Activated T-cell treated with anti-CD3 and anti-CD28 coated beads for 4 hours (primary cell): ENCODE data around the gene NRGN.

Source experiments
- DNase-seq: peaks from one replicate; pipeline ENCODE4 v3.0.0-alpha.2; 2020

The NRGN gene

DNA sequence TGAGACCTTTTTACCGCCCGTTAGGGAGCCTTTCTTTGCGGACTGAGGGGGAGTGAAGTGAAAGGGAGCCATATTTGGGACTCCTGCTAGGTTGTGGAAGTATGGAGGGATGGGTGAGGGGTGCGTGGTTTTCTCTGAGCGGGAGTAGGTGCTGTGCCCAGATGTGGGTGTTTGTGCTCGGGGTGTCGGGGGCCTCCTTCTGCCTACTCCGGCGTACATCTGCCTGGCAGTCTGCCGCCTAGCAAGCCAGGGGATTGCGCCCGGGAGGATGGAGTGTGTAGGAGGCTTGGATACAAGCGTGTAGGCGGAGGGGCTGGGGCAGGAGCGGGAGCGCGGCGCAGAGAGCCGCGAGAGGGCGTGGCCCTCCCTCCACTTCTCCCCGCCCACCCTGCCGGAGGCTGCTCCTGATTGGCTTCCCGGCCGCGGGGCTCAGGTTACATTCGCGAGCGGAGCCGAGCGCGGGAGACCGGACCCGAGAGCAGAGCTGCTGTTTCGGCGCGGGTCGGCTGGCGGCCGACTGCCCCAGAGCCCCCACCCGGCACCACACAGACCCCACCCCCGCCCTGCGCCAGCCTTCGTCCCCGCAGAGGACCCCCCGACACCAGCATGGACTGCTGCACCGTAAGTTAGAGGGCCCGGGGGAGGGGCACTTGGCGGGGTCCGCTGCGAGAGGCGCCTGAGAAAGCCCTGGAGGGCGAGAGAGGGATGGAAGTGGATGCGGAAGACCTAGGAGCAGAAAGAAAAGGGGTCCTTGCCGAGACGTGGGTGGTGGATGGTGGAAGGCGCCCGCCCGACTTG, at the start of gene NRGN:
TSS of gene NRGN (plus strand) at position 464 of the 798 bp plus-strand sequence. CDS start at position 607, 143 bp downstream.
- DNase-seq, result peak; percentile 70

DNA sequence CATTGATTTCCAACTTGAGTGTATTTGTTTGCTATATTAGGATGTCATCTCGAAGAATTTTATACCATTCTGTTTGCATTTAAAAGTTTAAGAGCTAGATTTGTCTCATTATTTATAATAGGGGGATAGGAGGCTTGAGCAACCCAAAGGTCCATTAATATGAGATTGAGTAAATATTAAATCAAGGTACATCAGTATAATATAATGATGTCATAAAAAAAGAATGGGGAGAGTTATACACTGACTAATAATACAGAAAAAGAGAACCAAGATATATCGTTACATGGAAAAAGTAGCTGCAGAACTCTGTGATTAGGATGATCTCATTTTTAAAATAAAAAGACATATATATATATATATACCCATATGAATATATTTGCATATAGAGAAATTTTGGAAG, 46.6 kb upstream of the NRGN start:
- no peak for DNase-seq

DNA sequence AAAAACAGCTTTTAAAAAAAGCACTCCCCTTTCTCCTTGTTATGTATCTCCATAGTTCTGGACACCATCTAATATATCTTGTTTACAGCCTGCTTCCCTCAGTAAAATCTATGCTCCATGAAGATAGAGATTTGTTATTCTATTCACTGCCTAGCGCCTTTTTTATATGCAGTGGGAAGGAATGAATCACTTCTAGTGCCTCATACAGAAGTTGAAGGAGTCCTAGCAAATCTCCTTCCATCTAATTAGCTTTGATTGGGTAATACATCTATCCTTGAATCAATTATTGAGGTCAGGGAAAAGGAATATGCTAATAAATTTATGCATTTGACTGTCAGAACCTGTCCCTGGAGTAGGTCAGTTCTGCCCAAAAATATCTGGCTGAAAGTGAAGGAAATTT, 40.2 kb upstream of the NRGN start:
- no peak for DNase-seq

DNA sequence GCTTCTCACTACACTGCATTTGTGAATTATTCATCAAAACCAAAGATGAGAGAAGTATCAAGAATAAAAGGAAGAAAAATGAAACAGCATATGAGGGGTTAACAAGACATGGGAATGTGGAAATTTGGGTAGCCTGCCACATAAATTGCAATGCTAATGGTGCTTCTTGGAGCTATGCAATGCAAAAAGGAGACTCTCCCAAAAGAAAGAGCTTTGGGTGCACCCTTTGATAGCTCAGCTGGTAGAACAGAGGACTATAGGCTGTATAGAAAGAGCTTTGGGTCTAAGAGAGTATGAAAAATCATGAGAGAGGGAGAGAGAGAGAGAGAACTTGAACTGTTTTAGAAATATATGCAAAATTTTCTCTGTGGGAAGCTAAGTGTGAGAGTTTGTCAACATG, 39.7 kb upstream of the NRGN start:
- DNase-seq, result no peak

DNA sequence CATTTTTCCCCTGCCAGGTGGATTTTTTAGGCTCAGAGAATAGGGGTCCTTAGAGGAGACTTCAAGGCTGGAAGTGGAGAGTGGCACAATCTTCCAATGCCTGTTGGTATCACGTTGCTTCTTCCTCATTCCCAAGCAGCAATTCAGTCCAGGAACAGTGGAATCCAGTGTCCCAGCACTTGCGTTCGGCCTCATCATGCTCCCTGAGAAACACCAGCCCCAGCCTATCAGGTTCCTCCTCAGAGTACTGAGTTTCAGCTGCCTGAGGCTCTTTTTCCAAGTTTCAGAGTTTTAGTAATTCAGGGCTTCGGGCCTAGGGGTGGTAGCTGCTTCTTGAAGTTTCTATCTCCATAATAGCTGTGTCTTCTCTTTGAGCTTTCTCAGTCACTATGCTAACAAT, 31.9 kb upstream of the NRGN start:
- DNase-seq, result no peak

DNA sequence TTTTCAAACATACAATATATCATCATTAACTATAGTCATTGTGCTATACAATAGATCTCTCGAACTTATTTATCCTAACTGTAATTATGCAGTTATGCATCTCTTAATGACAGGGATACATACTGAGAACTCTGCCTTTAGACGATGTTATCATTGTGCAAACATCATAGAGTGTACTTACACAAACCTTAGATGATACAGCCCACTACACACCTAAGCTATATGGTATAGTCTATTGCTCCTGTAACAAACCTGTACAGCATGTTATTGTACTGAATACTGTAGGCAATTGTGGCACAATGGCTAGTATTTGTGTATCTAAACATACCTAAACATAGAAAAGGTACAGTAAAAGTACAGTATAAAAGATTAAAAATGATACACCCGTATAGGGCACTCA, 27.4 kb upstream of the NRGN start:
- no peak for DNase-seq

DNA sequence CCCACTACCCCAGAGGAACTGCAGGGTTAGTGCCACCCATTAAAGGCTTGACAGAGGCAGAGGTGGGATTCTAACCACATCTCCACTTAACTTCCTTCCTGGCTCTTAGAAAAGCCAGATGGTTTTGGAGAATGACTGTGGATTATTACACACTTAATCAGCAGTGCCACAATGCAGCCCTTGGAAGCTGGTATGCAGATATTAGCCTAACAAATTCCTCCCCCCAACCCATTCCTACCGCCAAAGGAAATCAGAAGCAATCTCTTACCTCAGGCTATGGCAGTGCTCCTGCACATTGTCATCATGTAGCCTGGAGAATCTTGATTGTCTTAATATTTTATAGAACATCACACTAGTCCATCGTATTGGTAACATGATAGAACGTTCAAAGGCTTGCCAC, 23.2 kb upstream of the NRGN start:
- DNase-seq, result no peak

DNA sequence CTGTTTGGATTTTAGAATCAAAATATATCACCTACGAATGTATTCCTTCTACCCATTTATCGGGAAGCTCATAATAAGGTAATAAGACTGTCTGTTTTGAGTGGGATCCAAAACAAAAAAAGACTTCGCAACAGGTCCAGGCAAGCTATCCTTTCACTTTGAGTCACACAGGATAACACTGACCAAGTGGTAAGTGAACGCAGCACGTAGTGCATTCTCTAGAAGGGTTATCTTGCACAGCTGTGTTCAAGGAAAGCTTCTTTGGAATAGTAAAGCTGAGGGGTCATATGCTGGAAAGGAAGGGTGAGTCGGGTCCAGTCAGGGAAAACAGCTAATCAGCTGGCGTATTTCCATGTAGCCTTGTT, 22.3 kb upstream of the NRGN start:
- no peak for DNase-seq

DNA sequence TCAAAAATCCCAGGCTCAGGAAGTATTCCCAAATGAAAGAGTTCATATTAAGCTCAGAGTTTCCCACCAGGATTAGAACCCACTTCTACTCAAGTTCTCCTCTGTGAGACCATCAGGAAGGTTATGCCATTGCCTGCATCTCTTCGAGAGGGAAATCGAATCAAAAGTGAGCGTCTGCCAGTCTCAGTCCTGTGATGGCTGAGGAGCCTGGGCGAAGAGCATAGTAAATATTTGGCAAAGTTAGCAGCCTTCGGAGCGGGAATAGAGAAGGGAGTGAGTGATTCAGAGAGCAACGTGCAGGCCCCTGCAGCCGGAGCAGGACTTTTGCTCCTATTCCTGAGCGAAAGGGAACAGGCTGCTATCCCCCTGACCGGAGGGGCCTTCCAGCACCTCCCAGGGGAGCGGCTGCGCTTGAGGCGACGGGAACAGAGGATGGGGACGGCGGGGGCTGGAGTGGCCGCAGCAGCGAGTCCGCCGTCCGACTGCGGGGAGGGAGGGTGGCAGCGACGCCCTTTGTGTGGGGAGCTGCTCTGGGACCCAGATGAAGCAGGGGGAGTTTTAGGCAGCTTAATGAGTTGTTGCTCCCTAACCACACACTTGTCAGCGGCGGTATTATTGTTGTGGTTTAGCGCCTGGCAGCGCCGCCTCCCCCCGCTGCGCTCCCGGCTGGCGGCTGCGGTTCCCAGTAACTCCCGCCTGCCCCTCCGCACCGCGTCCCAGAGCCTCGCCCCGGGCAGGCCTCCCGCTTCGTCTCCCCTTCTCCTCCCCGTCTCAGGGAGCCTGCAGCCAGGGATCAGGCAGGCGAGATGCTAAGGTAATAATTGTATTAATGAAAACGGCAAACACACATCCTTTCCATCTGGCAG, 21.7 kb upstream of the NRGN start:
- DNase-seq, result no peak

DNA sequence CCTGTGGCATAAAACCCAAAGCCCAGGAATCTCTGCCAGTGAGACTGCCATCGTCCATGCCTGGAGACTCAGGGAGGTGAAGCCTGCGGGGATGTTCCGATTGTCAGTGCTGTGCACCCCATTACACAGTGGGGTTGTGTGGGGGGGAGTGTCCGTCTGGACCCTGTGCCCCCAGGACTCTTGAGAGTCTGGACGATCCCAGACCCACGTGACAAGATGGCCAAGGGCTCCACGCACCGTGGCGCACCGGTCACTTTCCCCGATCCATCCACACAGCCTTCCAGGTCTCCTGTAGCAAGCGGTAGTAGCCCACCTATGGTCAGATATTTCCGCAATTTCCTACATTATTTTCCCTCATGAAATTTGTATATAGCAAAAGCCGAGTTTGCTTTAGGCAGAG, 20.9 kb upstream of the NRGN start:
- no peak for DNase-seq

DNA sequence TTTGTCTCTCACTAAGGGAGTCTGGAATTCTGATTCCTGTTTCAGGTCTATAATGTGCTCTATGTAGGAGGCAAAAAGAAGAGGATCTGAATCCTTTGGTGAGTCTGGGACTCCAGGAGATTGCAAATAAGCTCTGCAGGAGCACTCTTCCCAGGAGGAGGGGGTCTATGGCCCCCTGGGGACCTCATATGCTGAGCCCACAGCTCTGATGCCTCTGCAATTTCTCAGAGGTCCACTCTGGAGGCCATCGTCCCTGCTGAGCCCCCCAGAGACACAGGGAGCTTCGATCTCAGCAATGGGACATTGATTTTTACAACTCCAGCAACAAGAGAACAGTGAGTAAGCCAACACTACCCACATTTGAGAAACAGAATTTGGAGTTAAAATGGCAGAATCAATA, 20.2 kb upstream of the NRGN start:
- DNase-seq, result no peak

DNA sequence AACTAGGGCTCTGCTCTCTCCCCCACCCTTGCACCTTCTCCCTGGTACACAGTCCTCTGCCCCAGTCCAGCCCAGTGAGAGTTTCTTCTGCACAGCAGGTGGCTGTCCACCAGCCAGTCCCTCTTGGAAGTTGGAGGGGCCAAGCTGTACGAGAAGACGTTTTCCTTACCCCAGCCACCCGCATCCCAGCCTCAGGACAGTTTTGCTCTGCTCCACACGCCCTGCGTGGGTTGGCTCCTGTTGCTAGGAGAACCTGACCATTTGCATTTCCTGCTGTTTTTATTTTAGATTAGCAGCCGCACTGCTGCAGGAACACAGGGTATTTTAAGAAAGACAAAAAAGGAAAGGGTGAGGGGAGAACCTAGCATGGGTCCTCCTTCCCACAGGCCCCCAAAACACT, 17.6 kb upstream of the NRGN start:
- no peak for DNase-seq

DNA sequence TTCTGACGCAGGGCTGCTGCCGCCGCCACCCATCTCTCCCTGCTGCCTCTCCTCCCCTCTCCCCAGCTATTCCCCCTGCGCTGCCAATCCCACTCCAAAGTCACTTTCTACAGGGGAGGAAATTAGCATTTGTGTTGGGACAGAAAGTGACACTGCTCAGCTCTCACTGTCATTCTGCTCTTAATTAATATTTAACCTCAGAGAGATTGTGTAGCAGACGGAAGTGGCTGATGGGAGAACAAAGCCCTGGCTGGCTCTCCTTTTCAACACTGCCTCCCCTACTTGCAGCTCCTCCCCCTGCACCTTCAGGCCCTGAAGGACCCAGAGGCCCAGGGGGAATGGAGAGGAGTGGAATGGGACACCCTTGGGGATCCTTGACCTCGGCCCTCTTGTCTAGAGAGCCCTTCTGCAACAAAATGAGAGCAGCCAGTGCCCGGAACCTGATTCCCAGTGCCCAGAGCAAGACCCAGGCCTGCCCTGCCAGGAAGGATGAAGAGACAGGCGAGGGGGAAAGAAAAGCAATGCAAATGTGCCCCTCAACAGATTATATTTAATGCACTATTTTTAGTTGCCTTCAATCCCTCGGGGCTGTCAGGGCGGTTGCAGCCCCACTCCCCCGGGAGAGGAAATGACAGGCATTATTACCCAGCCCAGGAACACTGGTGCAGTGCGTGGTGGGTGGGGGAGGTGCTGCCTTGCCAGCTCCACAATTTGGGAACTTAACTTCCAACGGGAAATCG, 14.6 kb upstream of the NRGN start:
- DNase-seq, result no peak

DNA sequence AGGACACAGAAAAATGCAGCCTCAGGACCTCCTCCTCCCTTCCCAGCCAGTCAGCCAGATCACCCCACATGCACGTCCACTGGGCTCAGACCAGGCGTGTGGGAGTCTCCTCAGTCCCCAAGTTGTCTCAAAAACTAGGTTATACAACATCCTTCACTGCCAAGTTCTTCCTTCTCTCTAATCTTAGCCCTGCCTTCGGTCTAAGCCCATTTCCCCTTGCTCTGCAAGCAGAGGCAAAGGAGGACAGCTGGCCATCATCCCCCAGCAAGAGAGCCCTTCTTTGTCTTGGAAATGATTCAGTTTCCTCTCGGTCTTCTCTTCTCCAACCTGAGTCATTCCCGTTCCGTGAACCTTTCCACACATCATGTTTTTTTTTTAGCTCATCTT, 14.0 kb upstream of the NRGN start:
- DNase-seq, result no peak

DNA sequence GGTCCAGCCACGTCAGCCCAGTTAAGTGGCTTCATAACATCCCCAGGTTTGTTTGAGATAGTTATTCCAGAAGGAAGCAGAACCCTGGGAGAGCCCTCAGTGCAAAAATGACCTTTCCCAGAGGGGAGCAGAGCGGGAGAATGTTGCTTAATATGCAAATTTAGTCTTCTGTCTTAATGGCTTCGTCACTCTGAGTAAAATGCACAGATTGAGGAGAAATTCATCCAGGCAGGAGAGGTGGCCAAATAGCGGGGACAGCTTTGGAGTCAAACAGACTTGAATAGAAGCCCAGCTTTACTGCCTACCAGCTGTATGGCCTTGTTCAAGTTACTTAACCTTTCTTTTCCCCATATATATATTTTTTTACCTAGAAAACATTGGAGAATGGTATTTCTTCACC, 12.3 kb upstream of the NRGN start:
- DNase-seq, result no peak

DNA sequence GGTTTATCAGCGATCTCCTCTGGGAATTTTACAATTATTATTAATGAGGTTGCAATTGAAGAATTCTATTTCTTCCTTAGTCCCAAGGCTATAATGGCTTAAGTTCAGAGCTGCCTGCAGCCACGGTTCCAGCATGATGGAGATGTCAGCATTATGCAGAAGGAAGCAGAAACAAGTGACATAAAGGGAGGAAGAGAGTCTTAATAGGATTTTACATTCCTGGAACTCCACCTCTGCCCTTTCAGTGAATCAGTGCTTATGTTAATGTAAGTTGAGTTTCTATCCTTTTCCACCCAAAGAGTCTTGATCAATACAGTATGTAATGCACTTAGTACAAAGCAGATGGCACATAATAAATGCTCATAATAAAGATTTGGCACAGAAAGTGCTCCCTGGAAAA, 11.6 kb upstream of the NRGN start:
- DNase-seq, result no peak

DNA sequence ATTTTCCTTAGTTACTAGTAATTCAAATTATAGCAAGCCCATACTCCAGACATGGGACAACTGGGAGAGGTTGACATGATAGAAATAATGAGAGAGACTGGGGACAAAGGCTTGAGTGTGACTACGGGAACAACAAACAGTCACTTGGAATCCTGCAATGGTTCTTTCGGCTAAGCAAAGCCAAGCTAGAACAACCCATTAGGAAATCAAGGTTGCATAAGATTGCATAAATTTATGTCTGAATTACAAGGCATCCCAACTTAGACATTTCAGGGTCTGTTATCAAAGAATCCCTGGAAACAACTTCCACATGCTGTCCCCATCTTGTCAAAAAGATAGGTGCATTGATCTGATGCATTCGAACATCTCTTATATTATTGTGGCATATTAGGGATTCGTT, 10.2 kb upstream of the NRGN start:
- no peak for DNase-seq

DNA sequence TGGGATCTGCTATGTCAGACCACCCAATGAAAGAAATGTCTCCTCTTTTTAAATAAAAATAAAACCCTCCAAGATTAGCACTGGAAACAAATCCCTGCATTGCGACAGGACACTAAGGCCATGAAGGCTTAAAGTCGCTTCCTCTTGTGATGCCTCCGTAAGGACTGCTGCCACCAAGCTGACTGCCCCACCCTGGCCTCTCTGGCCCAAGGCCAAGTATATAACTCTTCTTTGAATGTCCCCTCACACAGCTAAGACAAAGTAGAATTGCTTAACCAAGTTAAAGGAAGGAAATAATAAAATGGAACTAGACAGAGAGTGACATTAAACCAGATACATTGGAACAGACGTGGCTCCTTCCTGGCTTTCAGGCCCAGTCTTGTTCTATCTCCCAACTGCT, 7.5 kb upstream of the NRGN start:
- no peak for DNase-seq

DNA sequence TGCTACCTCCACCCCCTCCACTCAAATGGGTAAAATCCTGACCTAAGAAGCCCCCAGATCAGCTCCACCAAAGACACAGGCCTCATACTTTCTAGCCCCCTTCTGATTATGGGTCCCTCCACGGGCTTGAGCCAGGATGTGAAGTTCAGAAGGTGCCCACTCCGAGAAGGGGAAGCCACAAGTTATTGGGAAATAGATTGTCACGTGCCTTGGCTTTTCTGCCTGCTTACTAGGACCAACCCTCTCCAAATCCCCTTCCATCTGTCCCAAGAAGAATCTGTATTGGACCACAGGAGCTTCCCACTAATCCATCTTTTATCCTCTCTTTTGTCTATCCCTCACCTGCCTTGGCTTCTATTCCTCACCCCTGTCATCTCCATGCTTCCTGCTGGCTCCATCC, 3.0 kb upstream of the NRGN start:
- no peak for DNase-seq

DNA sequence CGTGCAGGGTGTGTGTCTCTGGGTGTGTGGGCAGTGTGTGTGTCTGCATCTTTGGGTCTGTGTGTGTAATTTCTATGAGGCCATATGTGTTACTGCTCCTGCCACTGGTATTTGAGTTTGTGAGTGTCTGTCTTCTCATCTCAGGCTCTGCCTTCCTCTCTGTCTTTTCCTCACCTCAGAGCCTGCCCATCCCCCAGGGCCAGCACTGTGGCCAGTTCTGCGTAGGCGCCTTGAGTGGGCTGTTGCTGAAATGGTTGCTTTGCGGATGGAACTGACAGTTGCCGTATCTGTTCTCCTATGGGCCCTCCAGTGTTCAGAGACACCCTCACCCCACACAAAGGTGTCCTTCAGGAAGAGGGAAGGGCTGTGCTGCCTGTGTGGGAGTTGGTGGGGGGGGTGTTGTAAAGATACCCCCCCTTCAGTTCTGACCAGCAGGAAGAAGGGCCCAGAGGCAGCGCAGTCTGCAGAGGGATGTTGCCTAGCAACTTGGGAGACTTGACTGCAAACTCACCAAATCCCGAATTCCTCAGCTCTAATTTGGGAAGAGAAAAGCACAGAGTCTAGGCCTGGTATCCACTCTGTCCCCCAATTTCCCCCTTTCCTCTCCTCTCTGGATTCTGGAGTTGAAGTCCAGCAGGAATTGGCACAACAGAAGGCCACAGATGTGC, 2.0 kb upstream of the NRGN start:
- DNase-seq, result no peak

DNA sequence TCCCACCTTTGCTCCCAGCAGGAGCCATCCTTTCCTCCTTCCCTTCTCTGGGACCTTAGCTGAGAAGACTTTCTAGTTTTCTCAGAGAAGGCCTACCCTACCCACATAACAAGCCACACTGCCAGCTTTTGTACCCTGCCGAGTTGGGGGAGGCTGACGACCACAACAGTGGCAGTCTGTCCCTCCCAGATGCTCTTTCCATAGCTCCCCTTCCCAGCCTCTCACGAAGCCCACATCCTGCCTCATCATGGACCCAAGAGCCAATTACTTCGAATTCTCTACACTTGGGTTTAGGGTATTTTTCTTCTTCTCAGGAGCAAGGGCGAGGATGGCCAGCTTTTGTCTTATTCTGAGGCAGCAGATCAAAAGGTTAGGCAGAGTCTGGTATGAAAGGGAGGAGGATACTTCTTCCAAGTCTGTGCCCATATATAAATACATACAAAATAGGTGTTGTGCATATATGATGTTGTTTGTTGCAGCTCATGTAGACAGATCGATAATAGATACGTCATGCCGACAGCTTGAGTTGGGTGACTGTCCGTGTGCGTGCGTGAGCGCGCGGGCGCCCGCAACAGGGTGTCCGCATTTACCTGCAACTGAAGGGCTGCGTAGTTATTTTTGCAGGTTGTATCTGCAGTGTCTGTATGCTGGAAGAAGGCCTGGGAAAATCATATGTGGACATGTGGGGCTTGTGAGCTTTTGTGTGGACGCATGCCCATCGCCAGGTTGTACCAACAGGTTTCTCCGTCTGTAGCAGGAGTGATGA, 846 bp upstream of the NRGN start:
- DNase-seq, result no peak

DNA sequence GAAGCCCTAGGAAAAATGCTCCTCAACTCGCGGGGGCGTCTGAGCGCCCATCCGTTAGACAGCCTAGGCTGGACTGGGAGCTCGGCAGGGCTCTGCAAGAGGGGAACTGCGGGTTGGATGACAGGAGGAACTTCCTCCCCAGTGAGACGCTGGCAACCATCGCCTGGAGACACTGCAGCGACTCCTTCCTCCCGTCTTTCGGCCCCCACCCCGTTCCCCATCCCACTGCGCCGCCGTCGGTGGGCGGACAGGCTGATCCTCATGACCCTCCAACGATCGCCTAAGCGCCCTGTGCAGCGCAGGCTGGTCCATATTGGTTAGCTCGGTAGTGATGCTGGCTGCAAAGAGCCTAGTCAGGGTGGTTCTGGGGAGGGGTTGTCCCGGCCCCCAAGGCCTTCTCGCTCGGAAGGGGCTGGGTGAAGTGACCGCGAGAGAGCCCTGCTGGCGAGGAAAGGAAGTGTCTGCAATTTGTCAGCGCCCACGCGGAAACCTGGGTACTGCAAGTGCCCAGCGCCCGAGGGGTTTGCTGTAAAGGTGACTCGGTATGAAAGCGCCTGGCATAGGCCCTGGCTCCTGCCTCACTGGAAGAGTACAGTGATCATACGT, 638 bp downstream of the NRGN start:
- DNase-seq, result peak; percentile 44
